K562 (cell line): ENCODE data around the gene CMBL. TPM values are rescaled to one million over a fixed set of nuclear protein-coding genes. Genes with fewer than 3 reads are reported as not detected.

Experiments
- ATAC-seq: fragments of 200-7000 bp; cut with Tn5 transposase; 3 replicates; pipeline ENCODE4 v1.9.1; 2020; ENCODE audit warnings: moderate library complexity
- BruUV-seq: library from RNA; stranded (reverse); fragments of 400-500 nt; replicated peaks from 2 replicates; lab custom pipeline; 2021; lab: Mats Ljungman, UMichigan
- CTCF ChIA-PET: fragments of 300-600 bp; formaldehyde crosslinking; extraction: SDS; loops from one replicate; lab custom pipeline; 2021; ENCODE audit warnings: low intra/inter-chr PET ratio; lab: Yijun Ruan, JAX
- POLR2A ChIA-PET: fragments of 300-600, 350-650 bp; sonication (Branson Sonifier 250); formaldehyde crosslinking; extraction: SDS; loops from one replicate; lab custom pipeline; 2021; ENCODE audit warnings: antibody characterized with exemption, inconsistent platforms; lab: Yijun Ruan, JAX
- DNase-seq, 4 experiments: peaks; one replicate each; pipeline versions ENCODE4 v3.0.0 to v3.0.0-alpha.2; 2011 to 2018; ENCODE audit warnings: low spot score in 3 of 4, mixed read lengths in 3 of 4; ENCODE audit errors: extremely low read depth in 1 of 4
- FAIRE-seq: peaks from 2 replicates; lab custom pipeline; 2011; peaks lifted over from hg19 to GRCh38; lab: Jason Lieb, UNC
- H2AFZ ChIP-seq: 2 replicates; pipeline ENCODE4 v1.6.0; 2011; ENCODE audit warnings: low read depth, low read length, control low read depth, inconsistent platforms
- H3K27ac ChIP-seq: fragments of 200-600 bp; 3 replicates; pipeline ENCODE4 v1.8.0; 2011; ENCODE audit warnings: low read depth, mild to moderate bottlenecking, control low read depth, inconsistent platforms, low read length, moderate library complexity, mixed read lengths; ENCODE audit errors: extremely low read depth
- H3K27me3 ChIP-seq, 2 experiments: fragments of 300-600 bp in 1 of 2; 2 replicates in 1 of 2; 3 replicates in 1 of 2; pipeline versions ENCODE4 v1.6.0 to v1.8.0; 2011; ENCODE audit warnings: inconsistent platforms in 2 of 2, low read length in 2 of 2, mild to moderate bottlenecking in 1 of 2, mixed read lengths in 1 of 2, moderate library complexity in 1 of 2; ENCODE audit not compliant: control insufficient read depth in 2 of 2, insufficient read depth in 2 of 2
- H3K36me3 ChIP-seq: fragments of 300-600 bp; 3 replicates; pipeline ENCODE4 v1.8.0; 2011; ENCODE audit warnings: mild to moderate bottlenecking, low read length, inconsistent platforms; ENCODE audit not compliant: control insufficient read depth, insufficient read depth
- H3K4me1 ChIP-seq, 2 experiments: fragments of 200-600 bp in 1 of 2; replicated peaks in 1 of 2; 2 replicates in 1 of 2; 3 replicates in 1 of 2; pipeline versions ENCODE4 v1.5.1 to v1.8.0; 2011; ENCODE audit warnings: inconsistent platforms in 2 of 2, low read length in 2 of 2, mild to moderate bottlenecking in 1 of 2, mixed read lengths in 1 of 2, moderate library complexity in 1 of 2; ENCODE audit not compliant: control insufficient read depth in 2 of 2, insufficient read depth in 2 of 2
- H3K4me2 ChIP-seq: 2 replicates; pipeline ENCODE4 v1.6.1; 2011; ENCODE audit warnings: low read length, control low read depth, inconsistent platforms, mixed read lengths; ENCODE audit not compliant: insufficient read depth
- H3K4me3 ChIP-seq: fragments of 200-600 bp; sonication (generic), shearing (Covaris generic); 2 replicates; pipeline ENCODE4 v1.5.1; 2016; ENCODE audit warnings: control low read depth, inconsistent platforms
- H3K79me2 ChIP-seq: fragments of 200-600 bp; 3 replicates; pipeline ENCODE4 v1.8.0; 2011; ENCODE audit warnings: low read length, inconsistent platforms; ENCODE audit not compliant: control insufficient read depth, insufficient read depth
- H3K9ac ChIP-seq, 2 experiments: 2 replicates each; pipeline versions ENCODE4 v1.6.0 to v1.6.1; 2011; ENCODE audit warnings: low read depth in 2 of 2, low read length in 2 of 2, control low read depth in 1 of 2, inconsistent platforms in 1 of 2, mild to moderate bottlenecking in 1 of 2, mixed read lengths in 1 of 2; ENCODE audit not compliant: insufficient read depth in 1 of 2
- H3K9me1 ChIP-seq: one replicate; pipeline ENCODE4 v1.6.0; 2011; ENCODE audit warnings: inconsistent platforms, mild to moderate bottlenecking, low read length, moderate library complexity; ENCODE audit not compliant: control insufficient read depth, insufficient read depth
- H3K9me3 ChIP-seq: replicated peaks from 2 replicates; pipeline ENCODE4 v1.5.1; 2011; ENCODE audit warnings: low read depth, low read length, inconsistent platforms; ENCODE audit not compliant: control insufficient read depth, insufficient read depth
- H4K20me1 ChIP-seq: replicated peaks from 2 replicates; pipeline ENCODE4 v1.6.1; 2011; ENCODE audit warnings: low read length, inconsistent platforms, mixed read lengths; ENCODE audit not compliant: control insufficient read depth, insufficient read depth
- CHD2 ChIP-seq: IDR thresholded peaks from 2 replicates; pipeline ENCODE4 v1.6.1; 2011; ENCODE audit warnings: low read depth, low read length
- ELF2 ChIP-seq: fragments of 250-450 bp; sonication (Bioruptor Pico); IDR thresholded peaks from 2 replicates; pipeline ENCODE4 v1.5.0; 2021; ENCODE audit warnings: mild to moderate bottlenecking
- IRF1 ChIP-seq: sonication (generic); formaldehyde crosslinking; IDR thresholded peaks from 2 replicates; pipeline ENCODE4 v1.8.0; 2022; ENCODE audit warnings: missing genetic modification reagents, mild to moderate bottlenecking, borderline replicate concordance
- MECOM ChIP-seq: fragments of 250-450 bp; sonication (Bioruptor Pico); IDR thresholded peaks from 2 replicates; pipeline ENCODE4 v1.8.0; 2022; ENCODE audit warnings: inconsistent platforms
- NEUROD1 ChIP-seq: fragments of 150-350 bp; IDR thresholded peaks from 2 replicates; pipeline ENCODE4 v1.6.1; 2014; ENCODE audit warnings: borderline replicate concordance, low read length, low read depth; ENCODE audit not compliant: partially characterized antibody
- RB1 ChIP-seq: fragments of 450-650 bp; IDR thresholded peaks from 2 replicates; pipeline ENCODE4 v1.6.1; 2017; ENCODE audit warnings: low read depth, mild to moderate bottlenecking
- RUNX1 ChIP-seq: sonication (generic); IDR thresholded peaks from 2 replicates; pipeline ENCODE4 v1.6.1; 2016; ENCODE audit warnings: antibody characterized with exemption, low read depth
- SOX6 ChIP-seq: fragments of 450-650 bp; IDR thresholded peaks from 2 replicates; pipeline ENCODE4 v1.6.1; 2014; ENCODE audit warnings: mild to moderate bottlenecking
- UBTF ChIP-seq, 2 experiments: IDR thresholded peaks; 2 replicates each; pipeline ENCODE4 v1.6.1; 2012; ENCODE audit warnings: improper control_type of control experiment in 2 of 2, low read depth in 2 of 2, low read length in 2 of 2, borderline replicate concordance in 1 of 2
- ZNF592 ChIP-seq: fragments of 450-650 bp; IDR thresholded peaks from 2 replicates; pipeline ENCODE4 v1.6.1; 2017; ENCODE audit warnings: antibody characterized with exemption, mild to moderate bottlenecking
- WGBS: fragments of 100-300 bp; shearing (Covaris generic); methylation state at CpG from one replicate; pipeline ENCODE4 v1.1.6; 2016; ENCODE audit warnings: low coverage, mixed read lengths; ENCODE audit not compliant: insufficient coverage; ENCODE audit errors: missing lambda C conversion rate; 5-methylcytosine and 5-hydroxymethylcytosine counted together
- in situ Hi-C: fragments of 300-500 bp; cut with MboI; formaldehyde crosslinking; loops from 4 replicates; pipeline ENCODE4 v1.15.0; 2018; ENCODE audit warnings: inconsistent platforms, mixed read lengths
- intact Hi-C: fragments of 100-400 bp; cut with micrococcal nuclease; formaldehyde crosslinking; loops from 2 replicates; pipeline ENCODE4 v1.14.2; 2022
- polyA plus RNA-seq, 8 experiments: library from polyadenylated mRNA; depleted of rRNA in 4 of 8; stranded (reverse) in 5 of 8; unstranded in 3 of 8; fragments of >200 nt; fragmentation: Nextera tagmentation in 2 of 8; fragmentation: Illumina TruSeq in 1 of 8; extraction: Ambion mirVana in 2 of 8; extraction: Trizol in 1 of 8; gene quantifications; 2 replicates each; pipeline versions ENCODE4 v1.2.1 to v1.2.3, GENCODE V29; 2011 to 2014; ENCODE audit warnings: inconsistent platforms in 1 of 8, missing spikeins in 1 of 8
- total RNA-seq, 7 experiments: library from RNA; depleted of rRNA in 6 of 7; stranded (reverse); fragments of >200 nt in 6 of 7; fragmentation: Illumina TruSeq in 2 of 7; extraction: Trizol in 2 of 7; gene quantifications; 2 replicates each; pipeline versions ENCODE4 v1.2.1 to v1.2.3, GENCODE V29; 2011 to 2021; ENCODE audit warnings: low replicate concordance in 1 of 7

Gene CMBL
- total and polyA plus RNA-seq, 9 of the 15 experiments (the other 6 are each of a cell fraction or from before 2014, with no cell fraction given): 22.6 to 192 (median 71.1) TPM

- TF ChIP-seq ZNF592 (peak; percentile 80), SOX6 (no peak)
These were observed 11.9 kb downstream of the CMBL start (continued) for GRCh38 chr5:10295619-10296326.

GRCh38 chr5:10293907-10294662 is 13.6 kb downstream of the CMBL start:
- FAIRE-seq: no peak
- no peak overlapping the region for H3K9ac ChIP-seq
- no peaks in the 10 kb centered on the region for H3K9me1 ChIP-seq
- no peaks in the 10 kb centered on the region for H3K27me3 ChIP-seq
- in situ Hi-C loops (no loop called here), intact Hi-C loops (loop anchor here (1.0 to 5.0 kb wide), 2 partner anchors 9 to 58 kb away; partner anchors contain the start of gene MARCHF6)
- H3K27ac ChIP-seq: peak overlapping the region; percentile 81
- H3K79me2 ChIP-seq: peaks cover 85% of the 10 kb centered on the region
- CTCF ChIA-PET: interaction anchor here (0.6 kb wide), 1 partner anchor 171 kb away, joined by 3 read pairs; no protein-coding TSS in a partner anchor
- WGBS: 63% methylated on average over 3 of the region's 3 CpGs
- H3K4me3 ChIP-seq: no peak overlapping the region
- H3K4me1 ChIP-seq: peaks cover 44 to 60% of the 10 kb centered on the region in 2 experiments
- peaks cover 73% of the 10 kb centered on the region for H3K36me3 ChIP-seq
- H2AFZ ChIP-seq: no peak overlapping the region
- TSS peak; percentile 8 for BruUV-seq
- H4K20me1 ChIP-seq: no peaks in the 10 kb centered on the region
- H3K9me3 ChIP-seq: peaks cover 4% of the 10 kb centered on the region; the same call in 1 of the 2 replicates
- peak overlapping the region; percentile 59 for H3K4me2 ChIP-seq
- POLR2A ChIA-PET: interaction anchor here (0.6 to 1.4 kb wide), 10 partner anchors 8 to 783 kb away, joined by 3 to 10 read pairs (median 4); partner anchors contain the start of gene MARCHF6
- no peak for DNase-seq
- no peak; the same call in 2 of the 3 replicates for ATAC-seq
- TF ChIP-seq NEUROD1 (no peak), UBTF (IDR thresholded peaks at IDR 0.05; ENCODE audit: borderline replicate concordance in 1 of 2, low read depth in 2 of 2, low read length in 2 of 2) (0 out of 4 replicates have a peak, but pooled peaks of 1 of the 2 experiments have one; percentile 49), CHD2 (no peak), RB1 (no peak), IRF1 (CRISPR knock-in tag) (no peak), ELF2 (CRISPR knock-in tag) (no peak), RUNX1 (no peak), MECOM (CRISPR knock-in tag) (no peak)
